B cell (primary cell): ENCODE data around the gene IL17REL. TPM values are rescaled to one million over a fixed set of nuclear protein-coding genes. Genes with fewer than 3 reads are reported as not detected.
A peak's percentile ranks its signal among the peaks of the same experiment; 100 is the strongest.

Experiments used
- ATAC-seq: fragments of 200-7000 bp; cut with Tn5 transposase; one replicate; pipeline ENCODE4 v1.10.0; 2021; ENCODE audit warnings: low read depth, mild to moderate bottlenecking, moderate number of reproducible peaks, moderate library complexity
- CTCF ChIA-PET: fragments of 350-600 bp; sonication (Branson Sonifier 250); formaldehyde crosslinking; loops from one replicate; lab custom pipeline; 2021; ENCODE audit warnings: antibody characterized with exemption, inconsistent platforms; lab: Charles Lee
- POLR2A ChIA-PET: fragments of 350-600 bp; sonication (Branson Sonifier 250); formaldehyde crosslinking; loops from one replicate; lab custom pipeline; 2021; ENCODE audit warnings: antibody characterized with exemption; lab: Charles Lee
- DNase-seq: peaks from one replicate; pipeline ENCODE4 v3.0.0; 2013
- H2AFZ ChIP-seq: 2 replicates; pipeline ENCODE4 v1.6.1; 2012; ENCODE audit warnings: mild to moderate bottlenecking, low read depth, low read length; ENCODE audit not compliant: insufficient read depth, poor library complexity, severe bottlenecking
- H3K27ac ChIP-seq, 2 donors: 1 replicate in 1 of 2; 2 replicates in 1 of 2; pipeline ENCODE4 v1.5.1; 2012 to 2013; ENCODE audit warnings: low read length in 2 of 2, mild to moderate bottlenecking in 2 of 2, moderate library complexity in 1 of 2
- H3K27me3 ChIP-seq, 4 experiments: fragments of 200-600 bp in 1 of 4; sonication (generic) in 1 of 4; replicated peaks in 1 of 4; 1 replicate in 2 of 4; 2 replicates in 2 of 4; pipeline versions ENCODE4 v1.6.1 to v1.7.0; 2013 to 2016; ENCODE audit warnings: low read length in 3 of 4, mild to moderate bottlenecking in 2 of 4, mixed read lengths in 1 of 4, moderate library complexity in 1 of 4; ENCODE audit not compliant: insufficient read depth in 4 of 4, control insufficient read depth in 3 of 4; ENCODE audit errors: control extremely low read depth in 1 of 4
- H3K36me3 ChIP-seq, 2 experiments: replicated peaks in 1 of 2; 1 replicate in 1 of 2; 2 replicates in 1 of 2; pipeline versions ENCODE4 v1.6.1 to v1.7.1; 2013; ENCODE audit warnings: low read length in 1 of 2; ENCODE audit not compliant: insufficient read depth in 2 of 2, control insufficient read depth in 1 of 2; ENCODE audit errors: control extremely low read depth in 1 of 2, extremely low read depth in 1 of 2
- H3K4me1 ChIP-seq, 2 donors: fragments of 200-600 bp in 1 of 2; sonication (generic) in 1 of 2; 1 replicate in 1 of 2; 2 replicates in 1 of 2; pipeline versions ENCODE4 v1.5.1 to v1.6.1; 2013 to 2017; ENCODE audit warnings: low read length in 2 of 2; ENCODE audit not compliant: control insufficient read depth in 2 of 2, insufficient read depth in 2 of 2
- H3K4me2 ChIP-seq: replicated peaks from 2 replicates; pipeline ENCODE3; 2012; ENCODE audit warnings: mild to moderate bottlenecking, low read depth, low read length; ENCODE audit not compliant: poor library complexity, severe bottlenecking
- H3K4me3 ChIP-seq, 5 experiments: fragments of 200-600 bp in 1 of 5; sonication (generic) in 1 of 5; 1 replicate in 3 of 5; 2 replicates in 2 of 5; pipeline versions ENCODE4 v1.5.1 to v1.7.0; 2011 to 2016; ENCODE audit warnings: low read length in 4 of 5, mild to moderate bottlenecking in 4 of 5, low read depth in 2 of 5, control low read depth in 1 of 5, moderate library complexity in 1 of 5; ENCODE audit not compliant: insufficient read depth in 1 of 5; ENCODE audit errors: control extremely low read depth in 1 of 5, extremely low read depth in 1 of 5
- H3K79me2 ChIP-seq: fragments of 200-600 bp; sonication (generic); one replicate; pipeline ENCODE4 v1.6.0; 2016; ENCODE audit warnings: low read length; ENCODE audit not compliant: control insufficient read depth, insufficient read depth
- H3K9ac ChIP-seq: fragments of 200-600 bp; sonication (generic); 2 replicates; pipeline ENCODE4 v1.6.1; 2017; ENCODE audit warnings: mild to moderate bottlenecking, low read length, moderate library complexity
- H3K9me3 ChIP-seq, 3 donors: one replicate each; pipeline versions ENCODE4 v1.6.1 to v1.7.1; 2013; ENCODE audit warnings: low read length in 2 of 3; ENCODE audit not compliant: control insufficient read depth in 2 of 3, insufficient read depth in 1 of 3; ENCODE audit errors: control extremely low read depth in 1 of 3
- H4K20me1 ChIP-seq: 2 replicates; pipeline ENCODE4 v1.6.0; 2012; ENCODE audit warnings: mild to moderate bottlenecking, low read length; ENCODE audit not compliant: insufficient read depth, control insufficient read depth, poor library complexity, severe bottlenecking
- H3K27ac Mint-ChIP-seq: one replicate; pipeline ENCODE4 v1.8.0; 2021; ENCODE audit warnings: mixed read lengths
- H3K27me3 Mint-ChIP-seq: one replicate; pipeline ENCODE4 v1.8.0; 2021; ENCODE audit warnings: mixed read lengths
- H3K4me1 Mint-ChIP-seq: one replicate; pipeline ENCODE4 v1.8.0; 2021; ENCODE audit warnings: mixed read lengths
- H3K4me3 Mint-ChIP-seq: one replicate; pipeline ENCODE4 v1.8.0; 2021; ENCODE audit warnings: mixed read lengths
- H3K9me3 Mint-ChIP-seq: one replicate; pipeline ENCODE4 v1.8.0; 2022; ENCODE audit warnings: mixed read lengths; ENCODE audit not compliant: insufficient read depth
- CTCF ChIP-seq: fragments of 200-600 bp; IDR thresholded peaks from one replicate; pipeline ENCODE4 v1.8.0; 2022; ENCODE audit warnings: antibody characterized with exemption, mild to moderate bottlenecking
- EZH2 ChIP-seq: IDR thresholded peaks from 2 replicates; pipeline ENCODE4 v1.6.1; 2012; ENCODE audit warnings: borderline replicate concordance, low read depth, mild to moderate bottlenecking, moderate library complexity, low read length; ENCODE audit not compliant: insufficient read depth, poor library complexity, severe bottlenecking
- WGBS: methylation state at CpG from one replicate; pipeline ENCODE4 v1.1.5; 2013; ENCODE audit warnings: missing lambda C conversion rate; ENCODE audit not compliant: insufficient coverage; 5-methylcytosine and 5-hydroxymethylcytosine counted together
- intact Hi-C: fragments of 100-400 bp; cut with micrococcal nuclease; formaldehyde crosslinking; loops from one replicate; pipeline ENCODE4 v1.10.0; 2022
- polyA plus RNA-seq: library from polyadenylated mRNA; depleted of rRNA; stranded (reverse); fragments of >200 nt; gene quantifications from 2 replicates; pipeline ENCODE4 v1.2.3, GENCODE V29; 2012
- total RNA-seq, 2 donors: library from RNA; stranded (reverse); fragments of 120-200 nt in 1 of 2; gene quantifications; 1 replicate in 1 of 2; 2 replicates in 1 of 2; pipeline versions ENCODE4 v1.2.3 to v1.2.4, GENCODE V29; 2013 to 2022

The IL17REL gene
- total and polyA plus RNA-seq, 2 donors (not counting 1 experiment from before 2014, with no cell fraction given) = 0.09 to 0.10 TPM

GRCh38 chr22:49960159-49961004 lies 52.2 kb downstream of the IL17REL start, which contains the start of gene PIM3:
Gene PIM3 (plus strand): TSS chr22:49960772. CDS start chr22:49960948, 176 bp downstream.
- H3K27ac ChIP-seq = peak within 1 kb of the TSS; percentile 85 to 94
- CTCF ChIA-PET = interaction anchor here (1.5 to 5.9 kb wide), 4 partner anchors 24 to 70 kb away, joined by 6 to 60 read pairs (median 16); no protein-coding TSS in a partner anchor
- under 1% methylated on average over 137 of the region's 137 CpGs for WGBS
- H3K9ac ChIP-seq = peak within 1 kb of the TSS; percentile 86
- Mint-ChIP-seq H3K4me1 (peaks cover 38% of the 10 kb centered on the region), H3K4me3 (peak within 1 kb of the TSS; percentile 91), H3K27me3 (no peaks in the 10 kb centered on the region), H3K27ac (peak within 1 kb of the TSS; percentile 91), H3K9me3 (no peaks in the 10 kb centered on the region)
- H3K79me2 ChIP-seq = peaks cover 27% of the 10 kb centered on the region
- peak within 1 kb of the TSS; percentile 66 for H2AFZ ChIP-seq
- intact Hi-C loops = loop anchor here (1.0 to 2.0 kb wide), 4 partner anchors 16 to 230 kb away; no protein-coding TSS in a partner anchor
- ATAC-seq (peak; percentile 78), DNase-seq (peak; percentile 98)
- peak within 1 kb of the TSS; percentile 65 to 88 (median 77) for H3K4me3 ChIP-seq
- peak within 1 kb of the TSS; percentile 100 for H3K4me2 ChIP-seq
- H3K27me3 ChIP-seq = no peaks in the 10 kb centered on the region
- no peak for TF ChIP-seq EZH2
- no peak for TF ChIP-seq CTCF
- H4K20me1 ChIP-seq = peaks cover 43% of the 10 kb centered on the region
- POLR2A ChIA-PET = interaction anchor here (0.9 to 5.7 kb wide), 7 partner anchors 9 to 230 kb away, joined by 3 to 94 read pairs (median 15); no protein-coding TSS in a partner anchor
- H3K36me3 ChIP-seq = peaks cover 0 to 27% of the 10 kb centered on the region in 2 experiments
- H3K9me3 ChIP-seq = no peaks in the 10 kb centered on the region
- peaks cover 22 to 36% of the 10 kb centered on the region in 2 donors for H3K4me1 ChIP-seq
